H9 (cell line): ENCODE data around the gene FGFR1OP2. TPM values are rescaled to one million over a fixed set of nuclear protein-coding genes. Genes with fewer than 3 reads are reported as not detected.

ENCODE experiments used
- DNase-seq: peaks from one replicate; pipeline ENCODE4 v3.0.0-alpha.2; 2017
- H2AFZ ChIP-seq: one replicate; pipeline ENCODE4 v1.6.1; 2013; ENCODE audit warnings: mild to moderate bottlenecking, low read length, control low read depth, moderate library complexity
- H2AK5ac ChIP-seq: 2 replicates; pipeline ENCODE4 v1.6.1; 2013; ENCODE audit warnings: low read length, control low read depth, mixed read lengths; ENCODE audit not compliant: insufficient read length
- H2BK120ac ChIP-seq: one replicate; pipeline ENCODE4 v1.6.1; 2013; ENCODE audit warnings: low read depth, mild to moderate bottlenecking, low read length, control low read depth, inconsistent platforms; ENCODE audit not compliant: poor library complexity, severe bottlenecking
- H2BK12ac ChIP-seq: 2 replicates; pipeline ENCODE4 v1.6.1; 2013; ENCODE audit warnings: low read length, control low read depth, mixed read lengths, low read depth; ENCODE audit not compliant: insufficient read length
- H2BK15ac ChIP-seq: 2 replicates; pipeline ENCODE4 v1.6.1; 2013; ENCODE audit warnings: low read depth, low read length, control low read depth
- H2BK20ac ChIP-seq: one replicate; pipeline ENCODE4 v1.6.1; 2013; ENCODE audit warnings: low read depth, mild to moderate bottlenecking, low read length, control low read depth, inconsistent platforms; ENCODE audit not compliant: poor library complexity, severe bottlenecking
- H2BK5ac ChIP-seq: 2 replicates; pipeline ENCODE4 v1.6.1; 2013; ENCODE audit warnings: low read length, control low read depth, mixed read lengths; ENCODE audit not compliant: insufficient read length
- H3K14ac ChIP-seq: 2 replicates; pipeline ENCODE4 v1.6.1; 2013; ENCODE audit warnings: low read length, control low read depth; ENCODE audit not compliant: insufficient read depth
- H3K18ac ChIP-seq: 2 replicates; pipeline ENCODE4 v1.6.1; 2013; ENCODE audit warnings: low read depth, mild to moderate bottlenecking, mixed read lengths, low read length, control low read depth; ENCODE audit not compliant: insufficient read length
- H3K23ac ChIP-seq: 2 replicates; pipeline ENCODE4 v1.6.1; 2013; ENCODE audit warnings: low read length, control low read depth, mixed read lengths, low read depth; ENCODE audit not compliant: insufficient read length
- H3K23me2 ChIP-seq: 2 replicates; pipeline ENCODE4 v1.6.1; 2013; ENCODE audit warnings: low read depth, mild to moderate bottlenecking, mixed read lengths, low read length, control low read depth; ENCODE audit not compliant: insufficient read length, poor library complexity, severe bottlenecking
- H3K27ac ChIP-seq: 2 replicates; pipeline ENCODE4 v1.5.1; 2013; ENCODE audit warnings: low read length, control low read depth, mixed read lengths, low read depth; ENCODE audit not compliant: insufficient read length
- H3K27me3 ChIP-seq: 2 replicates; pipeline ENCODE4 v1.6.1; 2013; ENCODE audit warnings: low read length, control low read depth, inconsistent platforms; ENCODE audit not compliant: insufficient read depth
- H3K4ac ChIP-seq: 2 replicates; pipeline ENCODE4 v1.6.1; 2013; ENCODE audit warnings: low read depth, mild to moderate bottlenecking, control low read depth, inconsistent platforms, low read length, moderate library complexity
- H3K4me1 ChIP-seq: 2 replicates; pipeline ENCODE4 v1.6.1; 2013; ENCODE audit warnings: low read length, control low read depth, inconsistent platforms; ENCODE audit not compliant: insufficient read depth
- H3K4me2 ChIP-seq: 2 replicates; pipeline ENCODE4 v1.6.1; 2013; ENCODE audit warnings: low read length, control low read depth, mixed read lengths; ENCODE audit not compliant: insufficient read length, insufficient read depth
- H3K56ac ChIP-seq: 2 replicates; pipeline ENCODE4 v1.6.1; 2013; ENCODE audit warnings: low read depth, mild to moderate bottlenecking, mixed read lengths, low read length, control low read depth; ENCODE audit not compliant: insufficient read length
- H3K79me1 ChIP-seq: 2 replicates; pipeline ENCODE4 v1.6.1; 2013; ENCODE audit warnings: low read depth, mild to moderate bottlenecking, moderate library complexity, low read length, control low read depth, inconsistent platforms; ENCODE audit not compliant: insufficient read depth, poor library complexity, severe bottlenecking
- H3K79me2 ChIP-seq: 2 replicates; pipeline ENCODE4 v1.6.1; 2013; ENCODE audit warnings: low read length, control low read depth, inconsistent platforms; ENCODE audit not compliant: insufficient read depth
- H3K9ac ChIP-seq: 2 replicates; pipeline ENCODE4 v1.6.1; 2013; ENCODE audit warnings: low read length, control low read depth, mixed read lengths; ENCODE audit not compliant: insufficient read length; ENCODE audit errors: extremely low read depth
- H3K9me3 ChIP-seq: one replicate; pipeline ENCODE4 v1.6.1; 2013; ENCODE audit warnings: low read depth, low read length, inconsistent platforms; ENCODE audit not compliant: control insufficient read depth
- H3T11ph ChIP-seq: one replicate; pipeline ENCODE4 v1.6.1; 2013; ENCODE audit warnings: mild to moderate bottlenecking, low read length, control low read depth, inconsistent platforms
- H4K20me1 ChIP-seq: one replicate; pipeline ENCODE4 v1.6.1; 2013; ENCODE audit not compliant: control insufficient read depth, insufficient read length, insufficient read depth
- H4K5ac ChIP-seq: 2 replicates; pipeline ENCODE4 v1.6.1; 2013; ENCODE audit warnings: low read depth, mild to moderate bottlenecking, mixed read lengths, low read length, control low read depth; ENCODE audit not compliant: insufficient read length
- H4K8ac ChIP-seq: replicated peaks from 2 replicates; pipeline ENCODE4 v1.6.1; 2013; ENCODE audit warnings: low read length, control low read depth, mixed read lengths, low read depth; ENCODE audit not compliant: insufficient read length
- H4K91ac ChIP-seq: 2 replicates; pipeline ENCODE4 v1.6.1; 2013; ENCODE audit warnings: low read depth, mild to moderate bottlenecking, moderate library complexity, mixed read lengths, low read length, control low read depth; ENCODE audit not compliant: insufficient read length
- H3K27ac Mint-ChIP-seq, 3 experiments: 2 replicates in 2 of 3; 3 replicates in 1 of 3; pipeline ENCODE4 v1.8.0; 2020 to 2021; ENCODE audit warnings: mixed read lengths in 3 of 3, mild to moderate bottlenecking in 1 of 3, moderate library complexity in 1 of 3
- H3K27me3 Mint-ChIP-seq: 2 replicates; pipeline ENCODE4 v1.8.0; 2021; ENCODE audit warnings: low read depth, mild to moderate bottlenecking, moderate library complexity, mixed read lengths
- H3K36me3 Mint-ChIP-seq, 3 experiments: 2 replicates in 2 of 3; 3 replicates in 1 of 3; pipeline ENCODE4 v1.8.0; 2020 to 2021; ENCODE audit warnings: low read depth in 3 of 3, mixed read lengths in 3 of 3; ENCODE audit not compliant: insufficient read depth in 1 of 3
- H3K4me1 Mint-ChIP-seq, 2 experiments: 2 replicates each; pipeline ENCODE4 v1.8.0; 2020; ENCODE audit warnings: mixed read lengths in 2 of 2
- H3K4me3 Mint-ChIP-seq, 2 experiments: 2 replicates in 1 of 2; 3 replicates in 1 of 2; pipeline ENCODE4 v1.8.0; 2020 to 2021; ENCODE audit warnings: mild to moderate bottlenecking in 2 of 2, mixed read lengths in 2 of 2, moderate library complexity in 1 of 2
- H3K9me3 Mint-ChIP-seq, 2 experiments: 2 replicates in 1 of 2; 3 replicates in 1 of 2; pipeline ENCODE4 v1.8.0; 2020; ENCODE audit warnings: mild to moderate bottlenecking in 2 of 2, mixed read lengths in 2 of 2, moderate library complexity in 1 of 2
- CTCF ChIP-seq: fragments of 200-600 bp; sonication (generic); conservative IDR thresholded peaks from 3 replicates; pipeline ENCODE4 v1.8.0; 2021; ENCODE audit warnings: antibody characterized with exemption, mild to moderate bottlenecking
- WGBS: extraction: QIAGEN DNeasy Blood & Tissue Kit; methylation state at CpG from one replicate; pipeline ENCODE4 v1.1.7; 2013; ENCODE audit warnings: missing lambda C conversion rate, low lambda C conversion rate, mixed read lengths; ENCODE audit not compliant: insufficient read length; ENCODE audit errors: extremely low coverage; 5-methylcytosine and 5-hydroxymethylcytosine counted together
- total RNA-seq: library from RNA; stranded (reverse); gene quantifications from 2 replicates; pipeline ENCODE4 v1.2.1, GENCODE V29; 2021

Gene FGFR1OP2
- total RNA-seq, 1 experiment from 2014 or later = 30.0 TPM

GRCh38 chr12:26988703-26989102, 50.4 kb downstream of the FGFR1OP2 start:
- H2AK5ac ChIP-seq = no peak overlapping the region
- H2BK12ac ChIP-seq = no peak overlapping the region
- no peak overlapping the region for H3T11ph ChIP-seq
- H3K27me3 ChIP-seq = no peaks in the 10 kb centered on the region
- no peak overlapping the region for H3K9ac ChIP-seq
- H2BK5ac ChIP-seq = no peak overlapping the region
- no peaks in the 10 kb centered on the region for H3K23me2 ChIP-seq
- no peak overlapping the region for H2BK120ac ChIP-seq
- Mint-ChIP-seq H3K27me3 (no peaks in the 10 kb centered on the region), H3K4me1 (no peaks in the 10 kb centered on the region), H3K36me3 (peaks cover 10 to 52% (median 39%) of the 10 kb centered on the region in 3 experiments), H3K4me3 (no peak overlapping the region), H3K27ac (no peak overlapping the region), H3K9me3 (no peaks in the 10 kb centered on the region)
- H2AFZ ChIP-seq = no peak overlapping the region
- no peak overlapping the region for H3K56ac ChIP-seq
- H4K20me1 ChIP-seq = no peaks in the 10 kb centered on the region
- H4K8ac ChIP-seq = no peak overlapping the region
- H3K23ac ChIP-seq = no peak overlapping the region
- H4K91ac ChIP-seq = no peak overlapping the region
- no peak for TF ChIP-seq CTCF
- H3K79me2 ChIP-seq = no peaks in the 10 kb centered on the region
- DNase-seq = no peak
- H3K27ac ChIP-seq = no peak overlapping the region
- H2BK15ac ChIP-seq = no peak overlapping the region
- no peaks in the 10 kb centered on the region for H3K9me3 ChIP-seq
- WGBS = no CpG with 5 or more reads among the region's 4 CpGs
- no peak overlapping the region for H3K4me2 ChIP-seq
- no peak overlapping the region for H3K14ac ChIP-seq
- no peak overlapping the region for H4K5ac ChIP-seq
- H3K79me1 ChIP-seq = no peaks in the 10 kb centered on the region
- no peak overlapping the region for H3K18ac ChIP-seq
- no peak overlapping the region for H2BK20ac ChIP-seq
- H3K4me1 ChIP-seq = no peaks in the 10 kb centered on the region
- H3K4ac ChIP-seq = no peak overlapping the region
